Stimulated activated CD8-positive, alpha-beta memory T cell treated with anti-CD3 and anti-CD28 coated beads, Interleukin-15, amount 100 ng/mL, for 4 hours (primary cell): Measurements from ENCODE around the gene UFC1.

ENCODE experiments used
- DNase-seq, 2 donors: peaks; one replicate each; pipeline ENCODE4 v3.0.0-alpha.2; 2020; ENCODE audit warnings: low read depth in 2 of 2

UFC1 gene

DNA sequence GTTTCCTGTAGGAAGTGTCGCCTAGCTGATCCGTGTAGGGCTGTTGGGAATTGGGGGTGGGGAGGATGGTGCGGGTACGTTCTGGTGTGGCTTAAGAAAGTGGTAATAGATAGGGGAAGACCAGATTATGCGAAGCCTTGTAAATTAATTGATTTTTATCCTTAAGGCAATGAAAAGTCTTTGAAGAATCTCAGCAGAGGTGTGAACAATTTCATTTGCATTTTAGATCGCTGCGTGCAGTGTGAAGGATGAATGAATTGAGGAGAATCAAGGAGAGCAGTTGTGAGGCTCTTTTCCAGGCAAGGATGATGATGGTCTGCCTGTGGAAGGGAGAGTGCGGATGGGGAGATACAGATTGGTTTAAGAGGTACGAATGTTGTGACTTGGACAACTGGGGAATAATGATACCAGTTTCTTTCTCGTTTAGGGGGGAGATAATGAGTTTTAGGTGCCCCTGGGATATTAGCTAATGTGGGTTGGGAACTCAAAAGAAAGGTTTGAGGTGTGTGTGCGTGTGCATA, 20.5 kb upstream of the UFC1 start:
- DNase-seq = no peak

DNA sequence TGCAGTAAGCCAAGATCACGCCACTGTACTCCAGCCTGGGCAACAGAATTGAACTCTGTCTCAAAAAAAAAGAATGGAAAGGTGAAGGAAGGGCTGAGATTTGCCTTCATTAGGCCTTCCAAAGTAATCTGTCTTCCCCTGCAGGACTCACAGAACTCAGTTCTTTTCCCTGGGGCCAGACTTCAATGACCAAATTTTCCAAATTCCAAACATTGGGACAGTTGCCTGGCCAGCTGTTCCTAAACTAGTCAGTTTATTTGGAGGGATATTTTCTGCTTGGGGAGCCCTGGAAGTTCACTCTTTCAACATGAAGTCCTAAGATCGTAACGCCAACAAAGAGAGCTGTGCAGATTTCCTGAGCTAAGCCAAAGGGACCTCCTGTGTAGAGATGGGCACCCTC, 15.9 kb upstream of the UFC1 start:
- DNase-seq = no peak

DNA sequence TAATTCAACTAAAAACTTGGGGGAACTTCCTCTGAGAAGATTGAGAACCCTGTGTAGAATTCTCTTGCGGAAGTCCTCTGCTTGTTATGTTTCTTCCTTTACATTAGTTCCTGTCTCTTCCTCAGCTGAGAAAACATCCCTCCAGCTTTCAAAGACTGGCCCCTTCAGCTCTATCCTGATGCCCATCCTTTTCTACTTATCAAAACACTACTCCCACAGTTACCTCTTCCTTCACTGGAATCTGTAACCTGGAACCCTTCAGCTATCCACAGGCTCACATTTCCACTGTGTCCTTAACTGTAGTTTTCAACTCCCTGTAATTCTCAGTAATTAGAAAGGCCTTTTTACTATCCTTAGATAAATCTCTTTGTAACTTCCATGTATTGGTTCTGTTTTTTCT, 15.3 kb upstream of the UFC1 start:
- DNase-seq = no peak

DNA sequence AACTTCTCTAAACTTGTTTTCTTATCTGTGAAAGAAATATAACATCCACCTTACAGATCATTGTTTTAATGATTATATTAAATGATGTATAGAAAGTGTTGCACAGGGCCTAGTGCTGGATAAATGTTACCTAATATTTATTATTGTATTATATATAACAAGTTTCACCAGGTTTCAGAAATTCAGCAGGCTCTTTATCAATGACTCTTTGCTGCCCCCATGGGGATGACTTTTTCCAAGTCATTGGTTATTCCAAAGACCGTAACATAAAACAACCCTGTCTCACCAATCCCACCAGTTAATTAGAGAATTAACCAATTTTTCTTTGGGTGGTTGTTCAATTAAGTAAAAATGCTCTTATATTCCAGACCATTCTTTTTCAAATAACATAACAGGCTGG, 14.0 kb upstream of the UFC1 start:
- no peak for DNase-seq

DNA sequence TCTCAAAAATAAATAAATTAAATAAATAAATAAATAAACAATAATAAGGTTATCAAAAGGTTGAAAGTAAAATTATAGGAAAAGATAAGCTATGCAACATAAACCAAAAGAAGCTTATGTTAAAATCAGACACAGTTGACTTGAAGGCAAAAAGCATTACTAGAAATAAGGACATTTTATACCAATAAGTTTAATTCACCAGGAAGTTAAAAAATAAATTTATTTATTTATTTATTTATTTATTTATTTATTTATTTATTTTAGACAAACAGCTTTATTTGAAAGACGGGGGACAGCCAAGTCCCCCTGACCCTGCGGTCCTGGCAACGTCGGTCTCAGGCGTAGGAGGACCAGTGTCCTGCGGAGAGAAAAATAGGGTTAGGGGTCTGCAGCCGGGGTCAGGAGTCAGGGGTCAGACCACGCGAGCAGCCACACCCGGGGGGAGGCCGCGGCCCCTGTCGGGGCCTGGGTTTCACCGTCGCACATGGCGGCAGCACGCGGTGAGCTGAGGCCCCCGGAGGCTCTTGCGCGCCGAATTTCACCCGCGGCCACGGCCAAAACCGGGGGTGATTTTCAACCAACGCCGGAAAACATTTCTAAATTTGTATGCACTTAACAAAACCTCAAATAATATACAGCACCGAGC, 12.9 kb upstream of the UFC1 start:
- DNase-seq = no peak

DNA sequence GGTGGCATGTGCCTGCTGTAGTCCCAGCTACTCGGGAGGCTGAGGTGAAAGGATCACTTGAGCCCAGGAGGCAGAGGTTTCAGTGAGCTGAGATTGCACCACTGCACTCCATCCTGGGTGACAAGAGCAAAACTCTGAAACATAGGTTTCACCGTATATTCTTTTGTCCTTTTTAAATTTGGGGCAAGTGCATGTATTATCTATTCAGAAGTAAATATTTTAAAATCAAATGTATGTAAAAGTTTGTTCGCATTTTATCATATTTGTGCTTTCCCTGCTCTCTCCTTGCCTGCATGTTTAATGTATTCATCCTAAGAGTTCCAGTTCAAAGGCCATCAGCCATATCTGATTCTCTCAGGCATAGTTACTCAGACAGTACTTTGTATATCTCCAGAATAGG, 7.9 kb upstream of the UFC1 start:
- DNase-seq = no peak

DNA sequence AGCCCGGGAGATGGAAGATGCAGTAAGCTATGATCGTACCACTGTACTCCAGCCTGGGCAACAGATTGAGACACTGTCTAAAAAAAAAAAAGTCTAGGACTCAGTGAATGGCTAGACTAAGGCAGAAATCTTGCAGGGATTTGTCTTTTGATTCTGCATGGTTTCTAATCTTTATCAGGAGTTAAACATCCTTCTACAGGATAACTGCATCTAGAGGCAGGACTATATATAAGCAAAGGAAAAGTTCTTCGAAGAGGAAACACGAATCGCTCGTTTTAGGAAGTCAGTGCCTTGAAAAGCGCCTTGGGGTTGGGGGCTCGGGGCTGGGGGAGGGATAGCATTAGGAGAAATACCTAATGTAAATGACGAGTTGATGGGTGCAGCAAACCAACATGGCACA, 602 bp upstream of the UFC1 start:
- no peak for DNase-seq

DNA sequence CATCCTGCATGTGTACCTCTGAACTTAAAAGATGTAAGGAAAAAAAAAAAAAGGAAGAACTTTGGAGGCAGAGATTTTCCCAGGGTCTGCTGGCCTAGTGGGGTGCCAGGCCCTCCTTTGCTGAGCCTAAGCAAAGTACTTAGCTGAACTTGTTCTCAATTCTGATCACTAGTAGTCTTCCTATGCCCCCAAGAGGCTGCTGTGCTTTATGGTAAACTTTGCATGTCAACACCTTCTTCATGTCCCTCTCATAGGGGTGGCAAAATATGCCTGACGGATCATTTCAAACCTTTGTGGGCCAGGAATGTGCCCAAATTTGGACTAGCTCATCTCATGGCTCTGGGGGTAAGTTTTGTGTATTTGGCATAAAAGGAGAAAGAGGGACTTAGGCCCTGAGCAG, 4.1 kb downstream of the UFC1 start:
- no peak for DNase-seq

DNA sequence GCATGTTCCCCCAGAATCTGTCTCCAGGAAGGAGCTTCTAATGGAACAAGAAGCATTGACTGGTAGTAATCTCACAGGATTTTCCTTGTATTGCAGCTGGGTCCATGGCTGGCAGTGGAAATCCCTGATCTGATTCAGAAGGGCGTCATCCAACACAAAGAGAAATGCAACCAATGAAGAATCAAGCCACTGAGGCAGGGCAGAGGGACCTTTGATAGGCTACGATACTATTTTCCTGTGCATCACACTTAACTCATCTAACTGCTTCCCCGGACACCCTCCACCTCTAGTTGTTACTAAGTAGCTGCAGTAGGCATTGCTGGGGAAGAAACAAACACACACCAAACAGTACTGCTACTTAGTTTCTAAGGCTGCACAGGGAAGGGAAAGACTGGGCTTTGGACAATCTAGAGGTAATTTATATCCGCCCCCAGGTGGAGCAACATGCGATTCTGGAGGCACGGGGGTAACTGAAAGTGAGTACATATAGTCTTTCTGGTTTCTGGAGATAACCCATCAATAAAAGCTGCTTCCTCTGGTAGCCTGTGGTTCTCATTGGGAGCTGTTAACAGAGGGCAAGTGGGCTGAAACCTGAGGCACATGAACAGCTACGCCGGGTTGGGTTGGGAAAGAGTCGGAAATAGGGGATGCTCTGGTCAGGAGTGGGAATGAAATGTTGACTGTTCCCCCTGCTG, 4.7 kb downstream of the UFC1 start:
- no peak for DNase-seq

DNA sequence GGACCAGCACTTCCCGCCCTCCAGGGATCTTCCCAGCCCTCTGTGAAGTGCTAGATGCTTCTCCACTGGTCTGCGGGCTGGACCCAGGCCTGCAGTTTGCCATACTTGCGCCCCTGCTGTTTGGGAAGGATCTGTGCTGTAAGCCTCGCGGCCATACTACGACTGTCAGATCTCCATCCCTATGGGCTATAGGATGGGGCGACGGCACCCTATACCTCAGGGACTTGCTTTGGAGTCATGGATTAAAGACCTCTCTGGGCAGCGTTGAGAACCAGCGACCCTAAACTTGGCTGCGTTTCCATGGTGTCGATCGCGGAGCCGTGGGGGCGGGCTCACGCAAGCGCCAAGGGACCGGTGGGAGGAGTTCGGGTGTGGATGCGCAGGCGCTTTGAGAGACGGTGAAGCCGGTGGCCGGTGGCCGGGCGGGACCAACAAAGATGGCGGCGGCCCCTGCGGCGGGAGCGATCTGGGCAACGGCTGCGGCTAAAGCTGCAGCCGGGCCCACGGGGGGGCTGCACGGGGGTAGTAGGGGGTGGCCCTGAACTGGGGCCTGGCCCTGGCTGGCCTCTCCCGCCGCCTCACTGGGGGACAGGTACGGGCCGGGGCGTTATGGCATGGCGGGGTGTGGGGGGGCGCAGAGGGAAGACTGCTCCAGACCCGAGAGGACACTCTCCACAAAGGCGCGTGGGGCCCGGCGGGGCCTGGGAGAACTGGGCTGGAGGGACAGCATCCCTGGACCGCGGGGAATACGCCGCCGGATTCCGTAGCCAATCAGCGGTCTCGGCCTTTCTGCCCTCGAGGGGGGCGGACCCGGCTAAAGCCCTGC, 5.5 kb downstream of the UFC1 start, which contains the start of gene USP21:
Gene USP21, plus strand, starts transcription at position 414 of the 826 bp plus-strand sequence. CDS start 1,141 bp downstream, outside the sequence.
- DNase-seq = peak; percentile 82 to 83

DNA sequence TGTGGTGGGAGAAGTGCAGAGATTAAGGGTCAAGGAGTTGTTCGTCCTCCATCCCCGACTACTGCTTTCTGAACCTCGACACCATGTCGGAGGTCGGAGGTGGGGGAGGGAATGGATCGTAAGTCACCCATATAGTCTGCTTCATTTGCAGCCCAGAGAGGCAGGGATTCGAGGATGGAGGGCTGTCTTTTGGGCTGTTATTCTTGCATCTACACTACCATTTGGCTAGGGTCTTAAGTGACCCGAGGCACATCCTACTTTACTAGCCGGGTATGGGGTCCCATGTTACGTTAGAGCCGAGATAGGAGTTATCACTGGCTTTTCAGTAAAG, 6.1 kb downstream of the UFC1 start:
- no peak for DNase-seq

DNA sequence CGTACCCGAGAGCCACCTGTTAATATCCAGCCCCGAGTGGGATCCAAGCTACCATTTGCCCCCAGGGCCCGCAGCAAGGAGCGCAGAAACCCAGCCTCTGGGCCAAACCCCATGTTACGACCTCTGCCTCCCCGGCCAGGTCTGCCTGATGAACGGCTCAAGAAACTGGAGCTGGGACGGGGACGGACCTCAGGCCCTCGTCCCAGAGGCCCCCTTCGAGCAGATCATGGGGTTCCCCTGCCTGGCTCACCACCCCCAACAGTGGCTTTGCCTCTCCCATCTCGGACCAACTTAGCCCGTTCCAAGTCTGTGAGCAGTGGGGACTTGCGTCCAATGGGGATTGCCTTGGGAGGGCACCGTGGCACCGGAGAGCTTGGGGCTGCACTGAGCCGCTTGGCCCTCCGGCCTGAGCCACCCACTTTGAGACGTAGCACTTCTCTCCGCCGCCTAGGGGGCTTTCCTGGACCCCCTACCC, 6.9 kb downstream of the UFC1 start:
- no peak for DNase-seq

DNA sequence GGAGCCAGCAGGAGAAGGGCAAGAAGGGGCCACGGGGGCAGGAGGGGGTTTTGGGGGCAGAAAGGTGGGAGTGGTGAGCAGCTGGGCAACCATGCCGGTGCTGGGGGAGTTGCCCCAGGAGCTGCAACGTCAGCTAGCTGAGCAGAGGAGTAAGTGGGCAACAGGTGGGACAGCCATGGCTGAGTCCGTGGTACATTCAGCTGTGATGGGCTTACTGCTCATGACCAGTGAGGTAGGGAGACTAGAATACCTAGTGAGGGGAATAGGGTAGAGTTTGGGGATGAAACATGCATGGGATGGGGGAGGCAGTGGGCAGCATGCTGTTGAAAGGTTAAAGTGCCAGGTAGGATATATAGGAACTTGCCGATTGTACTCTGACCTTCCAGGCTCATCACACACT, 7.9 kb downstream of the UFC1 start:
- DNase-seq = no peak

DNA sequence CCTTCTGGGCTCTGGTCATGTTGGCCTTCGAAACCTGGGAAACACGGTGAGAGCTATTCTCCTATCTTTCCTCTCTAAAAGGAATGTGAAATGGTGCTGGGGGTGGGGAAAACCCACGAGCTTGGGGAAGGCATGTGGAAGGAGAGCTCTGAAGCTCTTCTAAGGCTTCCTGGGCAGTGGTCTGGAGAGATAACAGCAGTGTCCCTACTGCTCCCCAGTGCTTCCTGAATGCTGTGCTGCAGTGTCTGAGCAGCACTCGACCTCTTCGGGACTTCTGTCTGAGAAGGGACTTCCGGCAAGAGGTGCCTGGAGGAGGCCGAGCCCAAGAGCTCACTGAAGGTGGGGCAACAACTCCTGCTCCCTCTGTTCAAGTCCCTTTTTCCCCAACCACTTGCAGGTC, 8.3 kb downstream of the UFC1 start:
- DNase-seq = no peak

DNA sequence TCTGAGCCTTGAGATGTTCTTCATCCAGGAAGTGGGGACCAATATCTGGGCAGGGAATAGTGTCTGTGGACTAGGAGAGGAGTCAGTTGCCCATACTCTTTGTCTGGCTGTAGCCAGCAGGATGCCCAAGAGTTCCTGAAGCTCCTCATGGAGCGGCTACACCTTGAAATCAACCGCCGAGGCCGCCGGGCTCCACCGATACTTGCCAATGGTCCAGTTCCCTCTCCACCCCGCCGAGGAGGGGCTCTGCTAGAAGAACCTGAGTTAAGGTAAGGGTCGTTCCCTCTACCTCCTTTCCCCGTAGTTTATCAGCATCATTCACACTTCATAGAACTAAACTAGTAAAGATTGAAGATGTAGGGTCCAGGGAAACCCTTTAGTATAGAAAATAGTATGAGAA, 9.0 kb downstream of the UFC1 start:
- no peak for DNase-seq

DNA sequence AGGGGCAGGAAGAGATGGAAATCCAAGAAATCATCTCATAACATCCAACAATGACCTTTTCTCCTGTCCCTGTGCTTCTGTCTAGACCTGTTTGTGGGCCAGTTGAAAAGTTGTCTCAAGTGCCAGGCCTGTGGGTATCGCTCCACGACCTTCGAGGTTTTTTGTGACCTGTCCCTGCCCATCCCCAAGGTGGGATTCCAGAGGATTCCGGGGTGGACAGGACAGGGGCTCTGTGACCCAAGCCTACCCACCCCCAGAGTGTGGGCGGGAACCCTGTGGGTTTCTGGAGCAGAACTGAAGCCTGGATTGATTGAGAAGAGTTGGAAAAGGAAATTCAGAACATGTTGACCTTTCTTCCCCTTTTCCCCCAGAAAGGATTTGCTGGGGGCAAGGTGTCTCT, 10.0 kb downstream of the UFC1 start:
- DNase-seq = no peak

DNA sequence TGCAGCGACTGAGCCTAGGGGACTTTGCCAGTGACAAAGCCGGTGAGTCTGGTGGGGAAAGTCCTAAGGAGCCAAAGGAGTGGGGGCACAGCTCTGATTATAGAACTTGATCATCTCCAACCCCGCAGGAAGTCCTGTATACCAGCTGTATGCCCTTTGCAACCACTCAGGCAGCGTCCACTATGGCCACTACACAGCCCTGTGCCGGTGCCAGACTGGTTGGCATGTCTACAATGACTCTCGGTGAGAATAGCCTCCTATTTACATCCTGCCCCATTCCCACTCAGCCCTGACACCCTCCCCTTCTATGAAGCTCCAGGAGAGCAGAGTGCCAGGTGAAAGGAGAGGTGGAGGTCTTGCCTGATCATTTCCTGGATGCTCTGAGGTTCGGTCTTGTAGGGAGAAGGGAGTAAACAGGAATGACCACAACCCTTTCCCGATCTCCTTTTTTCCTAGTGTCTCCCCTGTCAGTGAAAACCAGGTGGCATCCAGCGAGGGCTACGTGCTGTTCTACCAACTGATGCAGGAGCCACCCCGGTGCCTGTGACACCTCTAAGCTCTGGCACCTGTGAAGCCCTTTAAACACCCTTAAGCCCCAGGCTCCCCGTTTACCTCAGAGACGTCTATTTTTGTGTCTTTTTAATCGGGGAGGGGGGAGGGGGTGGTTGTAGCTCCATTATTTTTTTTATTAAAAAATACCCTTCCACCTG, 11.3 kb downstream of the UFC1 start:
- no peak for DNase-seq

DNA sequence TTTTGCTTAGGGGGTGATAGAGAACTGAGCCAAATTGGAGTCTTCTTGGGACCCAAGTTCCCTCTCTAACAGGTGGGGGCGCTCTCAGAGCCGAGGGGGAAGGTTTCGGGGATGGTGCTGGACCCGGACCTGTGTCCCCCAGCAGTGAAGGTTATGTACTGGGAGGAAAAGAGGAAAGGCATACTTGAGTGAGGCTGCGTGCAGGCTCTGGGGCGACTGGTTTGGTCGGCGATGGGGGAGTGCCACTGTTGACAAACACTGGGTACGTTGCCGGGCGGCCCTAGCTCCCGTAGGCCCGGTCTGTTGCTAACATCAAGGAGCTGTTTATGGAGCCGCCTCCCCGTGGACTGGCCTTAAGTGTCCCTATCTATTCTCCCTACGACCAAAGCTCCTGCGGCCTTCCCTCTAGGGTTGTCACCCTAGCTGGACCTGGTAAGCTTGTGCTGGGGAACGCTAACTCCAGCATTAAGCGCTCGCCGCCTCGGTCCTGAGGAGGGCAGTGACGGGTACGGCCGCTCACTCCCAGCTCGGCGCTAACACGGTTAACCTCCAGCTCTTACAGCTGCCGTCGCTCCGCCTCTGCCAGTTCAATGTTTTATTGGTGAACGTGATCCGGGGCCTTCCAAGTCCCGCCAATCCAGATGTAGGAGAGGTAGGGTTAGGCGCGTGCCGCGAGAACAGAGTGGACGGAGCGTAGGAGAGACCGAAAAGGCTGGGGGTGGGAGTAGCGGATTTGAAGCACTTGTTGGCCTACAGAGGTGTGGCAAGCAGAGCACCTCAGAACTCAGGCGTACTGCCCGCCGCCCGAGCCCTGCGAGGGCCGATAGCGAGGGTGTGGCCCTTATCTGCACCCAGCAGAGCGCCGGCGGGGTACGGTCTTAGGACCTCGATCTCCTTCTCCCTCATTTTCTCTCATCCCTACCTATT, 12.2 kb downstream of the UFC1 start, which contains the start of gene PPOX:
Gene PPOX, plus strand, starts transcription at position 685 of the 927 bp plus-strand sequence. CDS start 422 bp downstream, outside the sequence.
- peak; percentile 78 to 87 for DNase-seq

DNA sequence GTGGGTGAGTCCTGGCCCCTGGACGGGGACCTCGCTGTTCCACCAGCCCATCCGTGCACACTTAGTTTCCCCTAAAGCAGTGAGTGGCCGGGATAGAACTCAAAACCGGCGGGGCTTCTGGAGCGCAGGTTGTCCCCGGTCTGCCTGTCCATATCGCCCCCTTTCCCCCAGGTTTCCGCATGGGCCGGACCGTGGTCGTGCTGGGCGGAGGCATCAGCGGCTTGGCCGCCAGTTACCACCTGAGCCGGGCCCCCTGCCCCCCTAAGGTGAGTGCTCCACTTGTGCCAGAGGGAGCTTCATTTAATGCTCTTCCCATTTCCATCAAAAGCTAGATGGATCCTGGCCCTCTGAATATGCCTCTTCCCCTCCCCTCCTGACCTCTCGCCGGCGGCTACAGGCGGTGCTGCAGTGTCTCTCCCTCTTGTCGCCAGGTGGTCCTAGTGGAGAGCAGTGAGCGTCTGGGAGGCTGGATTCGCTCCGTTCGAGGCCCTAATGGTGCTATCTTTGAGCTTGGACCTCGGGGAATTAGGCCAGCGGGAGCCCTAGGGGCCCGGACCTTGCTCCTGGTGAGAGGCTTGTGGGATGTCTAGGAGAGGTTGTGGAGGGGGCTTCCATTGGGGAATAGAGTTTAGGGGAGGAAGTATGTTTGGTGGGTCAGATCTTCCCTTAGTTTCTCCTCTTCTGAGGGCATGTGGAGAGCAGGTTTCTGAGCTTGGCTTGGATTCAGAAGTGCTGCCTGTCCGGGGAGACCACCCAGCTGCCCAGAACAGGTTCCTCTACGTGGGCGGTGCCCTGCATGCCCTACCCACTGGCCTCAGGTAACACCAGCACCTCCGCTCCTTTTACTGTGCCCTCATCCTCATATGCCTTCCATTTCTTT, 13.1 kb downstream of the UFC1 start:
- no peak for DNase-seq

DNA sequence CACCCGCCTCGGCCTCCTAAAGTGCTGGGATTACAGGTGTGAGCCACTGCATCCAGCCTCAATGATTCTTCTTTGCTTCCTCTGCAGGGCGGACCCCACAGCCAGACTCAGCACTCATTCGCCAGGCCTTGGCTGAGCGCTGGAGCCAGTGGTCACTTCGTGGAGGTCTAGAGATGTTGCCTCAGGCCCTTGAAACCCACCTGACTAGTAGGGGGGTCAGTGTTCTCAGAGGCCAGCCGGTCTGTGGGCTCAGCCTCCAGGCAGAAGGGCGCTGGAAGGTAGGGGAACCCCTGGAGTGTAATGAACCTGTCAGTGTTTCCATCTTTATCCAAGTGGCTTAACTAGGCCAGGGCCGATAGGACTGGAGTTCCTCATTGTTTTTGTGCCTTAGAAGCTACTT, 15.1 kb downstream of the UFC1 start:
- no peak for DNase-seq
